OCI-LY1 (cell line): ENCODE results near the gene IL16.

Experiments used
- EZH2 ChIP-seq: fragments of 200-600 bp; sonication (generic), shearing (Covaris generic); IDR thresholded peaks from 2 replicates; pipeline ENCODE4 v1.8.0; 2017; ENCODE audit warnings: borderline replicate concordance, mixed run types, mild to moderate bottlenecking, antibody characterized with exemption, low read length, moderate library complexity, mixed read lengths
- TF ChIP-seq, protein P1 (sequence below): fragments of 200-600 bp; sonication (generic), shearing (Covaris generic); IDR thresholded peaks from 2 replicates; pipeline ENCODE4 v1.5.1; 2017; ENCODE audit warnings: mild to moderate bottlenecking, antibody characterized with exemption, low read length, moderate library complexity, mixed read lengths

GRCh38 chr15:81360491-81360890 lies 163.8 kb downstream of the IL16 start:
- TF ChIP-seq, protein P1, sequence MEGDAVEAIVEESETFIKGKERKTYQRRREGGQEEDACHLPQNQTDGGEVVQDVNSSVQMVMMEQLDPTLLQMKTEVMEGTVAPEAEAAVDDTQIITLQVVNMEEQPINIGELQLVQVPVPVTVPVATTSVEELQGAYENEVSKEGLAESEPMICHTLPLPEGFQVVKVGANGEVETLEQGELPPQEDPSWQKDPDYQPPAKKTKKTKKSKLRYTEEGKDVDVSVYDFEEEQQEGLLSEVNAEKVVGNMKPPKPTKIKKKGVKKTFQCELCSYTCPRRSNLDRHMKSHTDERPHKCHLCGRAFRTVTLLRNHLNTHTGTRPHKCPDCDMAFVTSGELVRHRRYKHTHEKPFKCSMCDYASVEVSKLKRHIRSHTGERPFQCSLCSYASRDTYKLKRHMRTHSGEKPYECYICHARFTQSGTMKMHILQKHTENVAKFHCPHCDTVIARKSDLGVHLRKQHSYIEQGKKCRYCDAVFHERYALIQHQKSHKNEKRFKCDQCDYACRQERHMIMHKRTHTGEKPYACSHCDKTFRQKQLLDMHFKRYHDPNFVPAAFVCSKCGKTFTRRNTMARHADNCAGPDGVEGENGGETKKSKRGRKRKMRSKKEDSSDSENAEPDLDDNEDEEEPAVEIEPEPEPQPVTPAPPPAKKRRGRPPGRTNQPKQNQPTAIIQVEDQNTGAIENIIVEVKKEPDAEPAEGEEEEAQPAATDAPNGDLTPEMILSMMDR: no peak
- no peak for TF ChIP-seq EZH2
